HEK293 (cell line): ENCODE results near the gene EPHA4.

Experiments
- CTCF ChIA-PET: fragments of 350-600 bp; formaldehyde crosslinking; extraction: SDS; loops from one replicate; lab custom pipeline; 2021; ENCODE audit warnings: antibody characterized with exemption; lab: Yijun Ruan, JAX
- POLR2A ChIA-PET: fragments of 300-600 bp; formaldehyde crosslinking; extraction: SDS; loops from one replicate; lab custom pipeline; 2020; ENCODE audit warnings: antibody characterized with exemption, inconsistent platforms; lab: Yijun Ruan, JAX
- H3K27ac ChIP-seq: fragments of 200-500 bp; sonication (Bioruptor generic); 2 replicates; pipeline ENCODE4 v1.5.1; 2014; ENCODE audit warnings: low read depth, low read length, control low read depth, inconsistent platforms; ENCODE audit errors: extremely low read depth
- H3K36me3 ChIP-seq, 2 experiments: fragments of 200-500 bp in 1 of 2; sonication (Bioruptor generic) in 1 of 2; 1 replicate in 1 of 2; 2 replicates in 1 of 2; pipeline ENCODE4 v1.5.1; 2014 to 2017; ENCODE audit warnings: inconsistent platforms in 2 of 2, low read length in 2 of 2; ENCODE audit not compliant: control insufficient read depth in 2 of 2, insufficient read depth in 1 of 2
- H3K4me1 ChIP-seq: fragments of 200-500 bp; sonication (Bioruptor generic); 2 replicates; pipeline ENCODE4 v1.5.1; 2014; ENCODE audit warnings: mild to moderate bottlenecking, low read length, inconsistent platforms; ENCODE audit not compliant: control insufficient read depth, insufficient read depth
- H3K4me3 ChIP-seq: 2 replicates; pipeline ENCODE4 v1.5.1; 2011; ENCODE audit warnings: low read depth, mild to moderate bottlenecking, control low read depth, low read length, moderate library complexity
- H3K9me3 ChIP-seq: fragments of 200-500 bp; sonication (Bioruptor generic); 2 replicates; pipeline ENCODE4 v1.5.1; 2014; ENCODE audit warnings: low read depth, low read length, inconsistent platforms; ENCODE audit not compliant: control insufficient read depth, insufficient read depth
- ELK4 ChIP-seq: IDR thresholded peaks from 2 replicates; pipeline ENCODE4 v1.6.1; 2011; ENCODE audit warnings: mild to moderate bottlenecking, low read depth, low read length, borderline replicate concordance
- HOXA7 ChIP-seq: sonication (generic); formaldehyde crosslinking; IDR thresholded peaks from 2 replicates; pipeline ENCODE4 v1.8.1; 2022; ENCODE audit warnings: missing genetic modification reagents, borderline replicate concordance
- IKZF3 ChIP-seq: fragments of 450-650 bp; IDR thresholded peaks from 2 replicates; pipeline ENCODE4 v1.5.0; 2018; ENCODE audit warnings: missing biosample characterization, mild to moderate bottlenecking, missing genetic modification characterization, moderate library complexity
- MEIS1 ChIP-seq: sonication (generic); formaldehyde crosslinking; IDR thresholded peaks from 2 replicates; pipeline ENCODE4 v1.8.1; 2022; ENCODE audit warnings: missing genetic modification reagents, mild to moderate bottlenecking, borderline replicate concordance
- SP2 ChIP-seq: fragments of 450-650 bp; formaldehyde crosslinking; IDR thresholded peaks from 2 replicates; pipeline ENCODE4 v1.5.1; 2016; ENCODE audit warnings: missing biosample characterization, missing genetic modification characterization
- YY2 ChIP-seq: fragments of 450-650 bp; formaldehyde crosslinking; IDR thresholded peaks from 2 replicates; pipeline ENCODE4 v1.5.1; 2016; ENCODE audit warnings: missing biosample characterization, missing genetic modification characterization
- ZBTB48 ChIP-seq: fragments of 450-650 bp; formaldehyde crosslinking; IDR thresholded peaks from 2 replicates; pipeline ENCODE4 v1.5.1; 2016; ENCODE audit warnings: missing biosample characterization, missing genetic modification characterization
- ZFP37 ChIP-seq: fragments of 450-650 bp; formaldehyde crosslinking; IDR thresholded peaks from 2 replicates; pipeline ENCODE4 v1.5.1; 2016; ENCODE audit warnings: missing biosample characterization, missing genetic modification characterization
- ZNF132 ChIP-seq: fragments of 450-650 bp; formaldehyde crosslinking; IDR thresholded peaks from 2 replicates; pipeline ENCODE4 v1.5.1; 2017; ENCODE audit warnings: missing biosample characterization, missing genetic modification characterization, borderline replicate concordance
- ZNF175 ChIP-seq: fragments of 450-650 bp; formaldehyde crosslinking; IDR thresholded peaks from 2 replicates; pipeline ENCODE4 v1.5.1; 2016; ENCODE audit warnings: missing biosample characterization, missing genetic modification characterization
- ZNF211 ChIP-seq: fragments of 450-650 bp; formaldehyde crosslinking; IDR thresholded peaks from 2 replicates; pipeline ENCODE4 v1.5.1; 2016; ENCODE audit warnings: low read depth, missing biosample characterization, missing genetic modification characterization
- ZNF23 ChIP-seq: fragments of 450-650 bp; formaldehyde crosslinking; IDR thresholded peaks from 2 replicates; pipeline ENCODE4 v1.5.1; 2016; ENCODE audit warnings: missing biosample characterization, missing genetic modification characterization, borderline replicate concordance
- ZNF311 ChIP-seq: fragments of 450-650 bp; formaldehyde crosslinking; IDR thresholded peaks from 2 replicates; pipeline ENCODE4 v1.5.1; 2017; ENCODE audit warnings: missing biosample characterization, missing genetic modification characterization, borderline replicate concordance
- ZNF426 ChIP-seq: fragments of 450-650 bp; formaldehyde crosslinking; IDR thresholded peaks from 2 replicates; pipeline ENCODE4 v1.5.1; 2017; ENCODE audit warnings: missing biosample characterization, missing genetic modification characterization, mild to moderate bottlenecking, inconsistent platforms, moderate library complexity
- ZNF510 ChIP-seq: fragments of 450-650 bp; formaldehyde crosslinking; IDR thresholded peaks from 2 replicates; pipeline ENCODE4 v1.5.1; 2018; ENCODE audit warnings: mild to moderate bottlenecking, missing genetic modification characterization, missing biosample characterization; ENCODE audit not compliant: insufficient replicate concordance
- ZNF555 ChIP-seq: fragments of 450-650 bp; formaldehyde crosslinking; conservative IDR thresholded peaks from 2 replicates; pipeline ENCODE4 v1.5.1; 2017; ENCODE audit warnings: missing biosample characterization, mild to moderate bottlenecking, missing genetic modification characterization, inconsistent platforms
- ZNF768 ChIP-seq: fragments of 450-650 bp; formaldehyde crosslinking; IDR thresholded peaks from 2 replicates; pipeline ENCODE4 v1.5.1; 2018; ENCODE audit warnings: missing biosample characterization, mild to moderate bottlenecking, missing genetic modification characterization
- ZNF777 ChIP-seq: fragments of 450-650 bp; formaldehyde crosslinking; IDR thresholded peaks from 2 replicates; pipeline ENCODE4 v1.5.1; 2017; ENCODE audit warnings: missing biosample characterization, missing genetic modification characterization, borderline replicate concordance
- ZNF843 ChIP-seq: fragments of 450-650 bp; formaldehyde crosslinking; IDR thresholded peaks from 2 replicates; pipeline ENCODE4 v1.5.1; 2016; ENCODE audit warnings: missing biosample characterization, missing genetic modification characterization
- TF ChIP-seq, protein P1 (sequence below): fragments of 450-650 bp; formaldehyde crosslinking; IDR thresholded peaks from 2 replicates; pipeline ENCODE4 v1.5.1; 2017; ENCODE audit warnings: missing biosample characterization, missing genetic modification characterization
- TF ChIP-seq, protein P2 (sequence below): fragments of 450-650 bp; formaldehyde crosslinking; IDR thresholded peaks from 2 replicates; pipeline ENCODE4 v1.5.1; 2016; ENCODE audit warnings: missing biosample characterization, missing genetic modification characterization
- TF ChIP-seq, protein P3 (sequence below): fragments of 450-650 bp; formaldehyde crosslinking; IDR thresholded peaks from 2 replicates; pipeline ENCODE4 v1.5.1; 2016; ENCODE audit warnings: missing biosample characterization, missing genetic modification characterization

Gene EPHA4

DNA sequence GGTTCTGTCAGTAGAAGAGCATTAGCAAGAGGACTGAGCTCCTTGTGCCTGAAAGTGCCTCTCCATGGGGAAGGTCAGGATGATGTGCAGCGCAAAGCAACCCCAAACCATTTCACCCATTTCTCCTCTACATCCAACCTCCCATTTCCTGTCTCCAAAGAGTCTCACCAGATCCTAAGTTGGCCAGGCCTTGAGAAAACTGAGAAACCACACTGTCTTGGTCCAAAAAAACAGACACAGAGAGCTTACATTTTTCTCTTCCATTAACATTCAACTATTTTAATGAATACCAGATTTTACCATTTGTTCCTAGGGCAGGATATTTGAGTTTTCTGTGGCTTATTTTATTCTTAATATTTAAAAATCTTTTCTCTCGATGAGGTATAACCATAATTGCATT, 195.0 kb downstream of the EPHA4 start (continued):
- TF ChIP-seq YY2 = no peak
- no peak for TF ChIP-seq MEIS1 (CRISPR knock-in tag)
- no peak for TF ChIP-seq ZNF211 (tag by site-specific recombination)
- TF ChIP-seq ZNF510 (tag by site-specific recombination) = no peak
- TF ChIP-seq ZBTB48 (tag by site-specific recombination) = no peak
- TF ChIP-seq ZNF132 = no peak
- no peak for TF ChIP-seq ZNF777 (tag by site-specific recombination)
- TF ChIP-seq ZNF768 (tag by site-specific recombination) = no peak
- no peak for TF ChIP-seq ZNF426 (tag by site-specific recombination)
- no peak for TF ChIP-seq ZFP37
- TF ChIP-seq ZNF311 (tag by site-specific recombination) = no peak
- TF ChIP-seq, protein P1, sequence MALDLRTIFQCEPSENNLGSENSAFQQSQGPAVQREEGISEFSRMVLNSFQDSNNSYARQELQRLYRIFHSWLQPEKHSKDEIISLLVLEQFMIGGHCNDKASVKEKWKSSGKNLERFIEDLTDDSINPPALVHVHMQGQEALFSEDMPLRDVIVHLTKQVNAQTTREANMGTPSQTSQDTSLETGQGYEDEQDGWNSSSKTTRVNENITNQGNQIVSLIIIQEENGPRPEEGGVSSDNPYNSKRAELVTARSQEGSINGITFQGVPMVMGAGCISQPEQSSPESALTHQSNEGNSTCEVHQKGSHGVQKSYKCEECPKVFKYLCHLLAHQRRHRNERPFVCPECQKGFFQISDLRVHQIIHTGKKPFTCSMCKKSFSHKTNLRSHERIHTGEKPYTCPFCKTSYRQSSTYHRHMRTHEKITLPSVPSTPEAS (tag by site-specific recombination) = no peak

DNA sequence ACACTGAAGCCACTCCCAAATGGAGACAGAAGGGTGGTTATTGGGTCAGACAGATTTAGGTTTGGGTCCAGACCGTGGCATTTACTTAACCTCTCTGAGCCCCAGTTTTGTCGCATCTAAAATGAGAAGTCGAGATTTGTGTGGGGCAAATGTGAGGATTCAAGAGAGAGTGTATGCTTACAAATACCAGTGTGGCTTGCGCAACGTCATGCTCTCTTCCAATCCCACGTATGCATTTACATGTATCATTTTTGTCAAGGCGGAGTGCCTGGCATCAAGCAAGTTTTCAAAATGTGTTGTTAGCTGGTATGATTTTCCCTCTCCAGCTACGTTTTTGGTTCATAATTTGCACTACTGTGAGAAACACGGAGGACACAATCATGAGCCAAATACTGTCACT, 197.9 kb downstream of the EPHA4 start:
- no peaks in the 10 kb centered on the region for H3K36me3 ChIP-seq
- no peak overlapping the region for H3K4me3 ChIP-seq
- no peaks in the 10 kb centered on the region for H3K9me3 ChIP-seq
- no peak for TF ChIP-seq SP2 (tag by site-specific recombination)
- H3K4me1 ChIP-seq = peaks cover 18% of the 10 kb centered on the region
- ChIA-PET POLR2A (interaction anchor here (0.6 kb wide), 1 partner anchor 1245 kb away, joined by 4 read pairs; no protein-coding TSS in a partner anchor), CTCF (interaction anchor here (0.6 kb wide), 1 partner anchor 53 kb away, joined by 3 read pairs; no protein-coding TSS in a partner anchor)
- H3K27ac ChIP-seq = no peak overlapping the region

DNA sequence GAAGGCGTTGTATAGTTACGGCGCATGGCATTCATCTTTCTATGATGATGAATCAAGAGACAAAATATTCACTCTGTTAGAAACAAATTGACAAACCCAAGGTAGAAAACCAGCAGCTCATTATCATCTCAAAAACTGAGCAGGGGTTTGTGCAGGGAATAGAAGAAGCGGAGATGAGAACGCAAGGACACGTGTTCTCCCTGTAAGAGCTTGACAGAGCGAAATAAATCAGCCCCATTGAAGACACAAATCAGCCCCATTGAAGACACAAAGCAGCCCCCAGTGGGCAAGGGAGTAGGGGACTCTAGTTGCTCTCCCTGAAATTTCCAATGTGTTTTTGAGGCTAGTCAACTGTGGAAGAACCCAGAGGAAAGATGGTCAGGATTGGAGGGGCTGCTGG, 199.2 kb downstream of the EPHA4 start:
- Histone ChIP-seq H3K36me3 (no peaks in the 10 kb centered on the region), H3K4me3 (no peak overlapping the region), H3K27ac (no peak overlapping the region), H3K4me1 (peaks cover 18% of the 10 kb centered on the region), H3K9me3 (no peaks in the 10 kb centered on the region)
- no peak for TF ChIP-seq HOXA7 (CRISPR knock-in tag)
- TF ChIP-seq, protein P2, sequence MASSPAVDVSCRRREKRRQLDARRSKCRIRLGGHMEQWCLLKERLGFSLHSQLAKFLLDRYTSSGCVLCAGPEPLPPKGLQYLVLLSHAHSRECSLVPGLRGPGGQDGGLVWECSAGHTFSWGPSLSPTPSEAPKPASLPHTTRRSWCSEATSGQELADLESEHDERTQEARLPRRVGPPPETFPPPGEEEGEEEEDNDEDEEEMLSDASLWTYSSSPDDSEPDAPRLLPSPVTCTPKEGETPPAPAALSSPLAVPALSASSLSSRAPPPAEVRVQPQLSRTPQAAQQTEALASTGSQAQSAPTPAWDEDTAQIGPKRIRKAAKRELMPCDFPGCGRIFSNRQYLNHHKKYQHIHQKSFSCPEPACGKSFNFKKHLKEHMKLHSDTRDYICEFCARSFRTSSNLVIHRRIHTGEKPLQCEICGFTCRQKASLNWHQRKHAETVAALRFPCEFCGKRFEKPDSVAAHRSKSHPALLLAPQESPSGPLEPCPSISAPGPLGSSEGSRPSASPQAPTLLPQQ (tag by site-specific recombination) = no peak
- ChIA-PET POLR2A (no interaction called here), CTCF (interaction anchor here (0.8 to 1.1 kb wide), 4 partner anchors 10 to 1376 kb away, joined by 3 read pairs; no protein-coding TSS in a partner anchor)

GRCh38 chr2:221372159-221372884, 199.8 kb downstream of the EPHA4 start:
- Histone ChIP-seq H3K9me3 (no peaks in the 10 kb centered on the region), H3K4me1 (peaks cover 18% of the 10 kb centered on the region), H3K4me3 (no peak overlapping the region), H3K36me3 (no peaks in the 10 kb centered on the region), H3K27ac (no peak overlapping the region; the same call in 1 of the 2 replicates)
- CTCF ChIA-PET = interaction anchor here (0.5 to 1.1 kb wide), 8 partner anchors 9 to 1375 kb away, joined by 3 to 4 read pairs (median 3); no protein-coding TSS in a partner anchor
- POLR2A ChIA-PET = no interaction called here
- TF ChIP-seq IKZF3 (tag by site-specific recombination) = 0 out of 2 replicates have a peak, but pooled peaks have one; percentile 9
- TF ChIP-seq ZNF23 (tag by site-specific recombination) = no peak
- TF ChIP-seq, protein P3, sequence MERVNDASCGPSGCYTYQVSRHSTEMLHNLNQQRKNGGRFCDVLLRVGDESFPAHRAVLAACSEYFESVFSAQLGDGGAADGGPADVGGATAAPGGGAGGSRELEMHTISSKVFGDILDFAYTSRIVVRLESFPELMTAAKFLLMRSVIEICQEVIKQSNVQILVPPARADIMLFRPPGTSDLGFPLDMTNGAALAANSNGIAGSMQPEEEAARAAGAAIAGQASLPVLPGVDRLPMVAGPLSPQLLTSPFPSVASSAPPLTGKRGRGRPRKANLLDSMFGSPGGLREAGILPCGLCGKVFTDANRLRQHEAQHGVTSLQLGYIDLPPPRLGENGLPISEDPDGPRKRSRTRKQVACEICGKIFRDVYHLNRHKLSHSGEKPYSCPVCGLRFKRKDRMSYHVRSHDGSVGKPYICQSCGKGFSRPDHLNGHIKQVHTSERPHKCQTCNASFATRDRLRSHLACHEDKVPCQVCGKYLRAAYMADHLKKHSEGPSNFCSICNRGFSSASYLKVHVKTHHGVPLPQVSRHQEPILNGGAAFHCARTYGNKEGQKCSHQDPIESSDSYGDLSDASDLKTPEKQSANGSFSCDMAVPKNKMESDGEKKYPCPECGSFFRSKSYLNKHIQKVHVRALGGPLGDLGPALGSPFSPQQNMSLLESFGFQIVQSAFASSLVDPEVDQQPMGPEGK (tag by site-specific recombination) = peak; percentile 46
- TF ChIP-seq ZNF843 (tag by site-specific recombination) = no peak
- no peak for TF ChIP-seq ZNF175
- no peak for TF ChIP-seq ELK4
- TF ChIP-seq ZNF555 (tag by site-specific recombination) = no peak
